AG09309 (cell line): ENCODE measurements around the gene ABCA9.
"Not testable (repeated sequence)": the region's sequence is repeated elsewhere in the genome, so short reads cannot be mapped to it uniquely, and the experiment has no call there.

Source experiments
- DNase-seq: peaks from one replicate; pipeline ENCODE4 v3.0.0-alpha.2; 2010; ENCODE audit warnings: low read depth
- H3K4me3 ChIP-seq: 2 replicates; pipeline ENCODE4 v1.5.1; 2011; ENCODE audit warnings: mild to moderate bottlenecking, low read depth, low read length, moderate library complexity; ENCODE audit not compliant: control insufficient read depth
- CTCF ChIP-seq: IDR thresholded peaks from 2 replicates; pipeline ENCODE4 v1.5.1; 2011; ENCODE audit warnings: mild to moderate bottlenecking, low read depth, low read length, inconsistent platforms; ENCODE audit not compliant: insufficient read depth, control insufficient read depth; ENCODE audit errors: missing control alignments

Gene ABCA9

GRCh38 chr17:68981288-68981687 lies 79.4 kb downstream of the ABCA9 start:
- no peak overlapping the region for H3K4me3 ChIP-seq
- peak; percentile 74 for DNase-seq
- no peak for TF ChIP-seq CTCF

- no peak overlapping the region for H3K4me3 ChIP-seq
- no peak for DNase-seq
- TF ChIP-seq CTCF = no peak
Measured at GRCh38 chr17:68973098-68973846, 87.5 kb downstream of the ABCA9 start.

- H3K4me3 ChIP-seq = no peak overlapping the region
- TF ChIP-seq CTCF = peak; percentile 68
- DNase-seq = no peak
Measured at GRCh38 chr17:68972119-68972704, 88.5 kb downstream of the ABCA9 start.

GRCh38 chr17:68969101-68969500 lies 91.6 kb downstream of the ABCA9 start:
- no peak overlapping the region for H3K4me3 ChIP-seq
- DNase-seq = no peak
- TF ChIP-seq CTCF = no peak

GRCh38 chr17:68963958-68964357 lies 96.8 kb downstream of the ABCA9 start:
- DNase-seq = no peak
- TF ChIP-seq CTCF = no peak

GRCh38 chr17:68961214-68961882 lies 99.4 kb downstream of the ABCA9 start:
- DNase-seq = no peak
- H3K4me3 ChIP-seq = no peak overlapping the region
- TF ChIP-seq CTCF = no peak

More at GRCh38 chr17:68963958-68964357, 96.8 kb downstream of the ABCA9 start:
- no peak overlapping the region for H3K4me3 ChIP-seq

GRCh38 chr17:68959117-68959516 lies 101.6 kb downstream of the ABCA9 start:
- not testable (repeated sequence) for DNase-seq

More at GRCh38 chr17:68959117-68959516, 101.6 kb downstream of the ABCA9 start:
- H3K4me3 ChIP-seq = not testable (repeated sequence)
